Stromal cell of bone marrow (primary cell): ENCODE data around the gene SDCCAG8.
A peak's percentile ranks its signal among the peaks of the same experiment; 100 is the strongest.

Experiments used
- DNase-seq: peaks from one replicate; pipeline ENCODE4 v3.0.0-alpha.2; 2012; ENCODE audit warnings: low read depth

Gene SDCCAG8

GRCh38 chr1:243281672-243282071, 25.8 kb downstream of the SDCCAG8 start:
- no peak for DNase-seq

DNA sequence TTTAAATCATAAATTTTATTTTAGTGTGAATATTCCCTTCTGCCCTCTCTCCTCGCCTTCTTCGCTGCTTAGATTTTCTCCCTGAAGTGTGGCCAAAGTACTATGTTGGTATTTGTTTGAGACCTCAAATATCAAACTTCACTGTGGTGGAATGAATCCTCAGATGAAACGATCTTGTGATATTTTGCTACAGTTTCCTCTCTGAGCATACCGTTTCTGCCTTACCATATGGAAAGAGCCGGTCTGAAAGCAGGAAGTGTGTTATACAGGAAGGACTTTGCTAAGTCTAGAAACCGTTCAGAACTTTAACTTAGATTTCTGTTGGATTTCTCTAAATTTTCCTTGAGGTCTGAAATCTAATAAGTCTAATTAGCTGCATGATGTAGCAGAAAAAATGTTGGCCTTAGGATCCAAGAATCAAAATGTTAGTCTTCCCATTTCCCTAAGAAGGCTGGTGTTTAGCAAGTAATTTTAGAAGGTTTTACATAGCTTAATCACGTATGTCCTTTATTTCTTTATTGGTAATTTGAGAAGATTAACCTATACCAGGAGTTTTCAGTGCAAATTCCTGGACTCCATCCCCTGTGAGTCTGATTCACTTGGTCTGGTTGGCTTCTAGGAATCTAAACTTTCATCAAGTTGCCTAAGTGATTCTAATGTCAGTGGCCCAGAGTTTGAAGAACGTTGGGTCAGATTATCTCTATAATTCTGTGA, 30.7 kb downstream of the SDCCAG8 start:
- peak; percentile 28 for DNase-seq

DNA sequence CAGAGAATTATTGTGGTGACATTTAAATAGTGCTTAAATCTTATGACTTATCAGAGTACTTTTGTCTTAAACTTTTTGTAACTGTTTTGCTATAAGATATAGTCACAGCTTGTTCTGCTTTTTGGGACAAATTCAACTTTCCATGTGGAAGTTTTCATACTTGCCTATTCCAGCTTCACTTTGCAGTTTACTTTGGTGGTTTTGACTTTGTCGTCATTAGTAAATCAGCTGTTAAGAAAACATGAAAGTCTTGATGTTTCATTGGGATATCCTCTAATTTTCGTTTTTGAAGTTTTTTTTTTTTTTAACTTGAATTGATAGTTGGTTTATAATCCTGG, 31.3 kb downstream of the SDCCAG8 start:
- DNase-seq: peak; percentile 28

DNA sequence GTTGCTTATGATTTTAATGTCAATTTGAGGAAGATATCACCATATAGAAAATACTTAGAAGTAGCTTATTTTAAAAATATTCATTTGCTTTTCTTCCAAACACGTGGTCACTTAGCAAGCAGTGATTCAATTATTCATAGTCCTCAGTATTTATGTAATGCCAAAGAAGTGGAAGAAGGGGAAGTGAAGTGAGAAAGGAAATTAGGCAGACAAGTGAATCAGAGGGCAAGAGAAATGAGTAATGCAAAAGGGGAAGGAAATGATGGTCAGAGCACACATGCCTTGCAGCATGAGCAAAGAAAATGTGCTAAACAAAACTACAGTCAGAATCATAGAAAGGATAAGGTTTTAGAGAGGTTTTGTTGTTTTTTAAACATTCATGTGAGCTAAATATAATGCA, 31.8 kb downstream of the SDCCAG8 start:
- peak; percentile 83 for DNase-seq

- DNase-seq: no peak
These were observed 32.2 kb downstream of the SDCCAG8 start for GRCh38 chr1:243288062-243288461.

- DNase-seq: no peak
These were observed 35.5 kb downstream of the SDCCAG8 start for GRCh38 chr1:243291292-243291691.

DNA sequence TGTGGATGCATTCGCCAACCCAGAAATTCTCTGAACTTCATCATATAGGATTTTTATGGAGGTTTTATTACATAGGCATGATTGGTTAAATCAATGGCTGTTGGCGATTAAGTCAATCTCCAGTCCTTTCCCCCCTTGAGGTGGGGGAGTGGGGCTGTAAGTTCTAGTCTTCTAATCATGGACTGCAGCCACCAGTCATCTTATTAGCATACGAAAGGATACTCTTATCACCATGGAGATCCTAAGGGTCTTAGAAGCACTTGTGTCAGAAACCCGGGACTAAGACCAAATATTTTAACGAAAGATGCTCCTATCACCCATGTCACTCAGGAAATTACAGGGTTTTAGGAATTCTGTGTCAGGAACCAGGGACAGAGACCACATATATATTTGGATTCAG, 36.3 kb downstream of the SDCCAG8 start:
- no peak for DNase-seq

DNA sequence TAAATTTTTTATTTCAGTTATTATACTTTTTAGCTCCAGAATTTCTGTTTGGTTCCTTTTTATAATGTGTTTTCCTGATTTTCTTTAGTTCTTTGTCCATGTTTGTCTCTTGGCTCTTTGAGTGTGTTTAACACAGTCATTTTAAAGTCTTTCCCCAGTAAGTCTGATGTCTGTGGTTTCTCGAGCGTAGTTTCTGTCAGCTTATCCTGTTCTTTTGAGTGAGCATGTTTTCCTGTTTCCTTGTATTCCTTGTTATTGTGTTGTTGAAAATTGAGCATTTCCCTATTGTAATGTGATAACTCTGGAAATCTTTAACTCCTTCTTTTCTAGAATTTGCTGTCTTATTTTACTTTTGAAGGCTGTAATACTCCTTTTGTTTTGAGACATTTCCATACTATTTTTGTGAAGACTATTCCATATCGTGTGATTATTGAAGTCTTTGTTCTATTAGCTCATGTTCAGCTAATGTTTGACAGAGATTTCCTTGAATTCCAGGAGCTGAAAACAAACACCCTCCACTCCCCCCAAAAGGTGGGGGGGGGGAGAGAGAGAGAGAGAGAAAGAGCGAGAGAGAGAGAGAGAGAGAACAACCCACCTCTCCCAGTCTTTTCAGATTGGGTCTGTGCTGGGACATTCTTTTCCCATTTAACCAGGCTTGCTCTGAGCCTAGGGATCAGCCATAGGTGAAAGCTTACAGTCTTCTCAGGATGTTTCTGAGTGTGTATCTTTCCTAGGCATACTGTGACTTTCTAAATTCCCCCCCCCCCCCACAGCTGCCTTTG, 38.3 kb downstream of the SDCCAG8 start:
- no peak for DNase-seq

DNA sequence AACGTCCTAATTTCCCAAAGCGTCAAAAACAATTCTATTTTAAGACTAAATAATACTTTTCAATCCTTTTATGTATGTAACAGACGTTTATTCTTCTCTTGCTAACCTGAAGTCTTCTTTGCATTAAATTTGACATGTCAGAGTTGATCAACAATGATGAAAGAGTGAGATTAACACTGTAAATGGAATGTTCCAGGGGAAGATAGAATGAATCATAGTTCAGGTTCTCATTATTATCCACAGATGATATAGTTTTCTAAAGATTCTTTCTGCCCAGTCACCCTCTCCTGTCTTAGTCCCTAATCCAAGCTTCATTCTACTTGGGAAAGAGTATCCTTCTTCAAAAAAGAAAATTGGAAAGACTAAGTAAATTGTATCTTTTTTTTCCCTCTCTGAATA, 38.9 kb downstream of the SDCCAG8 start:
- no peak for DNase-seq

GRCh38 chr1:243299069-243299468, 43.2 kb downstream of the SDCCAG8 start:
- DNase-seq: no peak

DNA sequence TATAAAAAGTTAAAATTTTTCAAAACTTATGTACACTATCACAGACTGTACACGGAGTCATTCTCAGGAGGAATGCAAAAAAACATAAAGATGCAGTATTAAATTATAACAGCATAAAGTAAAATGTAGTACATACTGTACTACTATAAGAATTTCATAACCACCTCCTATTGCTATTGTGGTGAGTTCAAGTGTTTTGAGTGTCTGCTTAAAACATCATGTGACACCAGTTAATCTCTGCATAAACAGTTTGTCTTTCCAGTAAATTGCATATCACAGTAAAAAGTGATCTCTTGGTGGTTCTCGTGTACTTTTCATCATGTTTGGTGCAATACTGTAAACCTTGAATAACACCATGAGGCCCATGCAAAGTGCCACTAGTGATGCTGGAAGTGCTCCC, 45.2 kb downstream of the SDCCAG8 start:
- DNase-seq: no peak

GRCh38 chr1:243311809-243312208, 56.0 kb downstream of the SDCCAG8 start:
- DNase-seq: no peak

- no peak for DNase-seq
These were observed 57.3 kb downstream of the SDCCAG8 start for GRCh38 chr1:243312952-243313634.

GRCh38 chr1:243313635-243314536, 58.0 kb downstream of the SDCCAG8 start:
- DNase-seq: no peak

DNA sequence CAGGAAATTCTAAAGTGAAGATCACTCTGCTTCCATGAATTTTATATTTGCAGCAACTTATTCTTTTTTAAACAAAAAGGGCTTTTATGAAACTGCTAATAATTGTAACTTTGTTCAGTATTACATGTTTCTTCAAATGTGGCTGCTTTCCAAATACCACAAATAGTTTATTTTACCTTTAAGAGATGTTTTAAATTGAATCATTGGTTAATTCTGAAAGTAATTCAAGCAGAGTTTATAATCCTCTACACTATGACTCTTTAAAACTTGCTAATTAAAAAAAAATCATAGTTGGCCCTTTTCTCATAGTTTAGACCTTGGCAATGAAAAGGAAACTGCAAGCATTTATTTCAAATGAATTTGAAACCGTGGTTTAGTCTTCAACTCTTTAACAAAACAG, 59.6 kb downstream of the SDCCAG8 start:
- DNase-seq: no peak

DNA sequence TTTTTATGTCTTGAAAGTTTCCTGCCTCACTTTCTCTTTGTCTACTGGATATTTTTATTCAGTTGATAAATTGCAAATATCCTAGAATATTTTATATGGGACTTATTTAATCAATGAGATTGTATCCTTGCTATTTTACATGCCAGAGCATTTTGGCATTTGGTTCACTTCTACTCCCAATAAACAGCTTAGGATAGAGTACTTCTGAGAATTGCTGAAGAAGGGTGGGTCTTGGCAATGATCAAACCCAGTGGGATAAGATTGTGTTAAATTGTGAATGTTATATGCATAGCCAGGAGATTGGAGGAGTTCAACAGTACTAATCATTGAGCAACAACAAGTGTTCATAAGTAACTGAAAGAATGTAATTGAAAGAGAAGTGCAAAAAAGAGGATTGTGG, 60.1 kb downstream of the SDCCAG8 start:
- no peak for DNase-seq

DNA sequence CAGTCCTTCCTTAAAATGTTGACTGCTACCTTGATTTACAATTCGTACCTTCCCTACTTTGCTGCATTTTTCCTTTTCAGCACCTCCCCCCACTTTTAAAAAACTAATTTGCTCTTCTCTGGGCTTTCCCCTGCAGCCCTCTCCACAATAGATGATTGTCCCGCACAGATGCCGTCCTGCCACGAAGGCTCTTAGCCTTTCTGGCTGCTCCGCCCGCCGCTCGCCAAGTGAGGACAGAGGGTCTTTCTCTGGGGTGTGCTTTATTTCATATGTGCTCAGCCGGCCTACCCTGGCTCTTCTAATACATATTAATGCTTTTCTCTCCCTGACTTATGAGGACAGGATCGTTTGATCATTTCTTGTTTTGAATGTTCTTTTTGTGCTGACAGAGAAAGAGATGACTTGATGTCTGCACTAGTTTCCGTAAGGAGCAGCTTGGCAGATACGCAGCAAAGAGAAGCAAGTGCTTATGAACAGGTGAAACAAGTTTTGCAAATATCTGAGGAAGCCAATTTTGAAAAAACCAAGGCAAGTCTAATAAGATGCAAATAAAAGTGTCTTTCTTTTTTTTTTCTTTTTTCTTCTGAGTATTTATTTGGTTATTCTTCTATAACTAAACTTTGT, 60.6 kb downstream of the SDCCAG8 start:
- DNase-seq: no peak

DNA sequence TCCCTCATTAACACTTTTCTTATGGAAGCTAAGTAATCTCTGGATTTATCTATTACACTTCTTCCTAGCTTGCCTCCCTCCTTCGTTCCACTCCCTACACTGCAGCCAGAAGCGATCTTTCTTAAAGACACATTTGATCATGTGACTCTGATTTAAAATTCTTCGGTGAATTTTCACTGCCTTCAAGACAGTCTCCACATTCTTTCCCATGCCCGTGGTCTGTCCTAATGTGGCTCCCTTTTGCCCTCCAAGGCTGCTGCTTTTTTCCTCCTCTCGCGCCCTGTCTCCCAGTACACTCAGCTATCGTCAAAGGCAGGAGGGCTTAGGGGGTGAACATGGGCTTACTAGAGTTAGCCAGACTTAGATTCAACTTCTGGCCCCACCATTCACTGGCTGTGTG, 64.4 kb downstream of the SDCCAG8 start:
- DNase-seq: no peak

- DNase-seq: no peak
These were observed 66.5 kb downstream of the SDCCAG8 start for GRCh38 chr1:243322326-243322725.

- no peak for DNase-seq
These were observed 67.7 kb downstream of the SDCCAG8 start for GRCh38 chr1:243323491-243323890.

GRCh38 chr1:243325305-243325890, 69.6 kb downstream of the SDCCAG8 start:
- DNase-seq: peak; percentile 30
